CD14-positive monocyte (primary cell): ENCODE results near the gene PTPRD. TPM values are rescaled to one million over a fixed set of nuclear protein-coding genes. Genes with fewer than 3 reads are reported as not detected.

Source experiments
- DNase-seq, 3 donors: peaks; one replicate each; pipeline ENCODE4 v3.0.0-alpha.2; 2011 to 2022
- H2AFZ ChIP-seq: 2 replicates; pipeline ENCODE4 v1.6.0; 2012; ENCODE audit warnings: mild to moderate bottlenecking, low read depth, low read length, inconsistent platforms; ENCODE audit not compliant: insufficient read depth, poor library complexity, severe bottlenecking
- H3K27ac ChIP-seq, 2 donors: 1 replicate in 1 of 2; 2 replicates in 1 of 2; pipeline ENCODE4 v1.5.1; 2012 to 2013; ENCODE audit warnings: low read length in 2 of 2, control low read depth in 1 of 2, inconsistent platforms in 1 of 2, low read depth in 1 of 2, mild to moderate bottlenecking in 1 of 2
- H3K27me3 ChIP-seq, 2 donors: one replicate each; pipeline versions ENCODE4 v1.6.0 to v1.6.1; 2011 to 2013; ENCODE audit warnings: low read length in 2 of 2; ENCODE audit not compliant: control insufficient read depth in 2 of 2, insufficient read depth in 2 of 2
- H3K36me3 ChIP-seq, 2 donors: replicated peaks in 1 of 2; 1 replicate in 1 of 2; 2 replicates in 1 of 2; pipeline versions ENCODE4 v1.5.1 to v1.6.1; 2012 to 2013; ENCODE audit warnings: low read length in 2 of 2, control low read depth in 1 of 2, inconsistent platforms in 1 of 2, mild to moderate bottlenecking in 1 of 2; ENCODE audit not compliant: insufficient read depth in 2 of 2, control insufficient read depth in 1 of 2
- H3K4me1 ChIP-seq, 2 donors: 1 replicate in 1 of 2; 2 replicates in 1 of 2; pipeline versions ENCODE4 v1.5.1 to v1.6.1; 2012 to 2013; ENCODE audit warnings: low read length in 2 of 2, control low read depth in 1 of 2, inconsistent platforms in 1 of 2, mild to moderate bottlenecking in 1 of 2, moderate library complexity in 1 of 2; ENCODE audit not compliant: insufficient read depth in 2 of 2, control insufficient read depth in 1 of 2
- H3K4me2 ChIP-seq: replicated peaks from 2 replicates; pipeline ENCODE3; 2012; ENCODE audit warnings: low read length, moderate library complexity, mild to moderate bottlenecking; ENCODE audit not compliant: poor library complexity, severe bottlenecking; ENCODE audit errors: extremely low read depth
- H3K4me3 ChIP-seq, 3 experiments: fragments of 200-600 bp in 1 of 3; sonication (generic) in 1 of 3; replicated peaks in 1 of 3; 1 replicate in 2 of 3; 2 replicates in 1 of 3; pipeline ENCODE4 v1.5.1; 2011 to 2013; ENCODE audit warnings: low read length in 3 of 3, mild to moderate bottlenecking in 3 of 3, control low read depth in 2 of 3, low read depth in 2 of 3, inconsistent platforms in 1 of 3, moderate library complexity in 1 of 3
- H3K79me2 ChIP-seq: 2 replicates; pipeline ENCODE4 v1.6.0; 2012; ENCODE audit warnings: mild to moderate bottlenecking, control low read depth, inconsistent platforms, low read length, moderate library complexity; ENCODE audit not compliant: insufficient read depth
- H3K9ac ChIP-seq: 2 replicates; pipeline ENCODE4 v1.6.0; 2017; ENCODE audit warnings: low read length, mild to moderate bottlenecking; ENCODE audit not compliant: insufficient read depth, poor library complexity, severe bottlenecking
- H3K9me3 ChIP-seq, 2 donors: replicated peaks in 1 of 2; 1 replicate in 1 of 2; 2 replicates in 1 of 2; pipeline versions ENCODE4 v1.5.1 to v1.6.1; 2012 to 2013; ENCODE audit warnings: low read length in 2 of 2, control low read depth in 1 of 2; ENCODE audit not compliant: control insufficient read depth in 1 of 2, insufficient read depth in 1 of 2
- H4K20me1 ChIP-seq: 2 replicates; pipeline ENCODE4 v1.6.0; 2012; ENCODE audit warnings: mild to moderate bottlenecking, low read length, control low read depth, moderate library complexity; ENCODE audit not compliant: insufficient read depth
- H3K27ac Mint-ChIP-seq, 7 donors: one replicate each; pipeline ENCODE4 v1.8.0; 2020; ENCODE audit warnings: mild to moderate bottlenecking in 7 of 7, mixed read lengths in 7 of 7, moderate library complexity in 6 of 7, inconsistent platforms in 2 of 7
- H3K27me3 Mint-ChIP-seq, 3 donors: one replicate each; pipeline ENCODE4 v1.8.0; 2021 to 2022; ENCODE audit warnings: low read depth in 3 of 3, mild to moderate bottlenecking in 3 of 3, mixed read lengths in 3 of 3, moderate library complexity in 3 of 3, inconsistent platforms in 1 of 3
- H3K36me3 Mint-ChIP-seq, 2 donors: one replicate each; pipeline ENCODE4 v1.8.0; 2020; ENCODE audit warnings: mixed read lengths in 2 of 2, inconsistent platforms in 1 of 2, mild to moderate bottlenecking in 1 of 2
- H3K4me1 Mint-ChIP-seq: one replicate; pipeline ENCODE4 v1.8.0; 2020; ENCODE audit warnings: mild to moderate bottlenecking, mixed read lengths
- H3K4me3 Mint-ChIP-seq, 2 donors: one replicate each; pipeline ENCODE4 v1.8.0; 2020; ENCODE audit warnings: mild to moderate bottlenecking in 2 of 2, mixed read lengths in 2 of 2, moderate library complexity in 1 of 2
- H3K9me3 Mint-ChIP-seq, 7 donors: one replicate each; pipeline ENCODE4 v1.8.0; 2020 to 2022; ENCODE audit warnings: mixed read lengths in 7 of 7, mild to moderate bottlenecking in 6 of 7, moderate library complexity in 6 of 7, inconsistent platforms in 2 of 7
- CTCF ChIP-seq: fragments of 200-600 bp; IDR thresholded peaks from one replicate; pipeline ENCODE4 v1.8.0; 2022; ENCODE audit warnings: antibody characterized with exemption, mild to moderate bottlenecking
- WGBS: methylation state at CpG from one replicate; pipeline ENCODE4 v1.1.5; 2013; ENCODE audit warnings: missing lambda C conversion rate; ENCODE audit not compliant: insufficient coverage; 5-methylcytosine and 5-hydroxymethylcytosine counted together
- intact Hi-C, 2 donors: fragments of 100-400 bp; cut with micrococcal nuclease; formaldehyde crosslinking; loops; one replicate each; pipeline versions ENCODE4 v1.15.0 to v1.15.1; 2023
- polyA plus RNA-seq, 3 donors: library from polyadenylated mRNA; depleted of rRNA in 1 of 3; unstranded in 2 of 3; stranded (reverse) in 1 of 3; fragments of 300-500 nt in 2 of 3; fragments of >200 nt in 1 of 3; fragmentation: Illumina TruSeq in 2 of 3; gene quantifications; 1 replicate in 2 of 3; 2 replicates in 1 of 3; pipeline ENCODE4 v1.2.3, GENCODE V29; 2012 to 2021

PTPRD gene
- polyA plus RNA-seq, 3 donors, result not detected

DNA sequence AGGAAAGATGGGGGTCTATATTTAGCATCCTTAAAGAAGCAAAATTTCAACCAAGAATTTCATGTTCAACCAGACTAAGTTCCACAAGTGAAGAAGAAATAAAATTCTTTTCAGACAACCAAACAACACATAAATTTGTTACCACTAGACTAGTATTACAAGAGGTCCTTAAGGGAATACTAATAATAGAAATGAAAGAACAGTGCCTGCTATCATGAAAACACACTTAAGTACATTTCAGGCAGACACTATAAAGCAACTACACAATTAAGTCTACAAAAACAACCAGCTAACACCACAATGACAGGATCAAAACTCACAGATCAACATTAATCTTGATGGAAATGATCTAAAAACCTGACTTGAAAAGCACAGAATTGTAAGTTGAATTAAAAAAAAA, 477.2 kb downstream of the PTPRD start:
- H4K20me1 ChIP-seq, result no peaks in the 10 kb centered on the region
- intact Hi-C loops, result no loop called here
- no peak overlapping the region for H3K4me2 ChIP-seq
- no peak overlapping the region for H2AFZ ChIP-seq
- peaks cover 0 to 5% of the 10 kb centered on the region in 2 donors for H3K9me3 ChIP-seq
- no peak overlapping the region for H3K9ac ChIP-seq
- H3K4me3 ChIP-seq, result no peak overlapping the region
- no peak for DNase-seq
- no peak overlapping the region for H3K27ac ChIP-seq
- peaks cover 0 to 13% (median 2%) of the 10 kb centered on the region in 7 donors for H3K9me3 Mint-ChIP-seq
- H3K79me2 ChIP-seq, result no peaks in the 10 kb centered on the region
- H3K4me1 Mint-ChIP-seq, result no peaks in the 10 kb centered on the region
- no peaks in the 10 kb centered on the region for H3K4me1 ChIP-seq
- no peak overlapping the region for H3K27ac Mint-ChIP-seq
- H3K36me3 Mint-ChIP-seq, result no peaks in the 10 kb centered on the region
- peaks cover 0 to 2% (median 1%) of the 10 kb centered on the region in 3 donors for H3K27me3 Mint-ChIP-seq
- H3K27me3 ChIP-seq, result no peaks in the 10 kb centered on the region
- no peak for TF ChIP-seq CTCF
- H3K36me3 ChIP-seq, result no peaks in the 10 kb centered on the region
- no peak overlapping the region for H3K4me3 Mint-ChIP-seq

DNA sequence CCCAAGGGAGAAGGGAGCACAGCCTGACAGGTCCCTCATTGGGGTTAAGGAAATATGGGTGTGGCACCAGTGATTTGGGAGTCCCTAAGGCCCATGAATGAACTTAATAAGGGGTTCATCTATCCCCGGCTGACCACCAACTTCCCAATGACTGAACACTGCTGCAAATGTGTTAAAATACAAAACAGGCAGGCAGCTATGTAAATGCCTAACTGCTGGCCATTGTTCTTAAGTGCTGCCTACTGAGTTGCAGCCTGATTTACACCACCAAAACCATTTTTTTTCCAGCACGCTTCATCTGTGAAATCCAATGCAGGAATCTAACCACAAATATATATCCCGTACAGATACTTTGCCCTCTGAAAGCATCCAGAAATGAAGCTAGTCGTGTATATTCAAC, 478.5 kb downstream of the PTPRD start:
- no peak overlapping the region for H2AFZ ChIP-seq
- Mint-ChIP-seq H3K4me3 (no peak overlapping the region), H3K36me3 (no peaks in the 10 kb centered on the region), H3K9me3 (peaks cover 0 to 13% (median 2%) of the 10 kb centered on the region in 7 donors), H3K4me1 (no peaks in the 10 kb centered on the region), H3K27me3 (peaks cover 0 to 2% (median 1%) of the 10 kb centered on the region in 3 donors), H3K27ac (no peak overlapping the region)
- no peak overlapping the region for H3K4me2 ChIP-seq
- no peaks in the 10 kb centered on the region for H3K79me2 ChIP-seq
- no peak for DNase-seq
- H3K9me3 ChIP-seq, result peaks cover 0 to 5% of the 10 kb centered on the region in 2 donors
- no peaks in the 10 kb centered on the region for H3K4me1 ChIP-seq
- no peaks in the 10 kb centered on the region for H3K36me3 ChIP-seq
- no peak overlapping the region for H3K27ac ChIP-seq
- intact Hi-C loops, result no loop called here
- H3K9ac ChIP-seq, result no peak overlapping the region
- no peak overlapping the region for H3K4me3 ChIP-seq
- no peaks in the 10 kb centered on the region for H4K20me1 ChIP-seq
- no peaks in the 10 kb centered on the region for H3K27me3 ChIP-seq
- TF ChIP-seq CTCF, result no peak
- 100% methylated on average over 1 of the region's 4 CpGs for WGBS
